ENCODE measurements around the gene PPIP5K2.

The PPIP5K2 gene

GRCh38 chr5:103228061-103228460, 108.0 kb downstream of the PPIP5K2 start:
- TF ChIP-seq REST (IDR thresholded peaks at IDR 0.05; ENCODE audit: insufficient read depth in 1 of 2, low read depth in 2 of 2, low read length in 2 of 2): no peak
- no peak for TF ChIP-seq POLR2AphosphoS5 (IDR thresholded peaks at IDR 0.05; ENCODE audit: low read depth, low read length)
- TF ChIP-seq FOXP2 (optimal IDR thresholded peaks at IDR 0.05; ENCODE audit: borderline replicate concordance, extremely low read depth, extremely low read length, insufficient read depth): no peak
- no peak for TF ChIP-seq TAF1 (IDR thresholded peaks at IDR 0.05; ENCODE audit: borderline replicate concordance, insufficient read depth, low read length)
- TF ChIP-seq SIN3A (IDR thresholded peaks at IDR 0.05; ENCODE audit: borderline replicate concordance, insufficient read depth, low read length): no peak

GRCh38 chr5:103228588-103228987, 108.5 kb downstream of the PPIP5K2 start:
- TF ChIP-seq TAF1 (IDR thresholded peaks at IDR 0.05; ENCODE audit: borderline replicate concordance, insufficient read depth, low read length): no peak
- TF ChIP-seq FOXP2 (optimal IDR thresholded peaks at IDR 0.05; ENCODE audit: borderline replicate concordance, extremely low read depth, extremely low read length, insufficient read depth): no peak
- TF ChIP-seq SIN3A (IDR thresholded peaks at IDR 0.05; ENCODE audit: borderline replicate concordance, insufficient read depth, low read length): no peak
- TF ChIP-seq REST (IDR thresholded peaks at IDR 0.05; ENCODE audit: insufficient read depth in 1 of 2, low read depth in 2 of 2, low read length in 2 of 2): no peak
- TF ChIP-seq POLR2AphosphoS5 (IDR thresholded peaks at IDR 0.05; ENCODE audit: low read depth, low read length): no peak

- no peak for TF ChIP-seq POLR2AphosphoS5 (IDR thresholded peaks at IDR 0.05; ENCODE audit: low read depth, low read length)
- no peak for TF ChIP-seq FOXP2 (optimal IDR thresholded peaks at IDR 0.05; ENCODE audit: borderline replicate concordance, extremely low read depth, extremely low read length, insufficient read depth)
- TF ChIP-seq REST (IDR thresholded peaks at IDR 0.05; ENCODE audit: insufficient read depth in 1 of 2, low read depth in 2 of 2, low read length in 2 of 2): no peak
- TF ChIP-seq SIN3A (IDR thresholded peaks at IDR 0.05; ENCODE audit: borderline replicate concordance, insufficient read depth, low read length): no peak
- no peak for TF ChIP-seq TAF1 (IDR thresholded peaks at IDR 0.05; ENCODE audit: borderline replicate concordance, insufficient read depth, low read length)
These were observed 112.4 kb downstream of the PPIP5K2 start for GRCh38 chr5:103232393-103232999.

- TF ChIP-seq POLR2AphosphoS5 (IDR thresholded peaks at IDR 0.05; ENCODE audit: low read depth, low read length) (no peak), FOXP2 (optimal IDR thresholded peaks at IDR 0.05; ENCODE audit: borderline replicate concordance, extremely low read depth, extremely low read length, insufficient read depth) (no peak), SIN3A (IDR thresholded peaks at IDR 0.05; ENCODE audit: borderline replicate concordance, insufficient read depth, low read length) (no peak), REST (IDR thresholded peaks at IDR 0.05; ENCODE audit: insufficient read depth in 1 of 2, low read depth in 2 of 2, low read length in 2 of 2) (no peak), TAF1 (IDR thresholded peaks at IDR 0.05; ENCODE audit: borderline replicate concordance, insufficient read depth, low read length) (no peak)
These were observed 114.3 kb downstream of the PPIP5K2 start for GRCh38 chr5:103234239-103234975.

All from PFSK-1 (cell line).